GM21447 (cell line): ENCODE measurements around the gene TCF20.

Experiments used
- ATAC-seq: cut with Tn5 transposase; IDR thresholded peaks from one replicate; pipeline ENCODE4 v1.9.1; 2021; ENCODE audit not compliant: unreplicated experiment

Gene TCF20

DNA sequence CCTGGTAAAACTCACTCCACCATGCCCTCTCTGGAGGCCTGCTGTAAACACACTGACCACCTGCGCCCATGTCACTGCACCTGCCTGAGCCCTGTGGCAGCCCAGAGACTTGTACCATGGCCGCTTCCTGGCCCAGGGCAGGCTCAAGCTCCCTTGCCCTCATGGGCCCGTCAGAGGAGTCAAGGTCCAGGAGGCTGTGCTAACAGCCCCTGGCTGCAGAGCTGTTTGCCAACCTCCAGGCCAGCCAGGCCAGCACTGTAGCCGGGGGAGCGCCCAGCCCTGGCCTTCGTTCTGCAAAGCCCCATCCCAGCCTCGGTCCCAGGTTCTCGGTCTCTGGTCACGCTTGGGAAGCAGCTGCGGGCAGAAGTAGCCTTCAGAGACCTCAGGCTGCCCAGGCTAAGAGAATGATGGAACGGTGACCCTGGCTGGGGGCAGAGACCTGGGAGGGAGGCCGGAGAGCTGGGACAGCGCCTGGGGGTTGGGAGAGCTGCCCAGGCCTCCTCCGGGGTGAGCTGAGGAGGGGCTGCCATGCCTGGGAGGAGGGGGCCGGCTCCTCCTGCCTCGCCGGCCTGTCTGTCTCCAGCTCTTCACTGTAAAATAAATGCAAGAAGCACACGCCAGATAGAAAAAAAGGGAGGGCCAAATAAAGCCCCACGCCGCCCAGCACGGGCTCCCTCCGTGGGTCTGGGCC lies 11.9 kb upstream of the TCF20 start:
- ATAC-seq = no peak

- ATAC-seq = no peak
Measured at GRCh38 chr22:42281706-42282251, 11.3 kb upstream of the TCF20 start.

- no peak for ATAC-seq
Measured at GRCh38 chr22:42281284-42281683, 10.8 kb upstream of the TCF20 start.

DNA sequence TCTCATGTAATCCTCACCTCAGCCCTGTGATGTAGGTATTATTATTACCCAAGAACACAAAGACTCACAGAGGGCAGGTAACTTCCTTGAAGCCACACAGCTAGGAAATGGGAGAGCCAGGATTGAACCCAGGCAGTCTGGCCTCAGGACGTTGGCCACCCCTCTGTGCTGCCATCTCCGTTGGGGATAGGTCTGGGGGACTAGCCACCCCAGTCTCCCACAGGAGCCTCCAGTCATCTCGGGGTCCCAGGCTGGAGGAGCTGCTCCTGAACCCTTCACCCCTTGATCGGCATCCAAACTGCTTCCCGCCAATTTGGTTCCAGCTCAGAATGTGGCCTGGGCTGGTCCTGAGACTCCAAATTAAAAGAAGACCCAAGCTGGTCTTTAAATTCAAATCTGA lies 10.4 kb upstream of the TCF20 start:
- ATAC-seq = no peak

DNA sequence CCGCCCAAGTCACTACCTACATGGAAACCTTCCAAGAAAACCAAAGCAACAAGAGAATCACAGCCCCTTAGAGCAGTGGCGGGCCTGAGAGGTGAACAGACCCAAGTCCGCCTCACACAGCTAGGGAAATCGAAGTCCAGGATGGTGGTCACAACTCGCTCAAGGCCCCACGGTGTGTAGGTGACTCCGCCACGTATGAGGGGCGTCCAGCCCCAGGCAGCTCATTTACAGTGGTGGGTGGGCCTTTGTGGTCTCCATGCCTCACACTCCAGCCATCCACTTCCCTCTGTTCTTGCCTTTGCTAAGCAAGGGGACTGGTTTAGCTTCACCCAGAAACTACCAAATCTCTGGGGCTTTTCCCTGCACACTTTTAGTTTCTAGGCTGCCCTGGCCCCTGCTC lies 9.7 kb upstream of the TCF20 start:
- ATAC-seq = no peak

- no peak for ATAC-seq
Measured at GRCh38 chr22:42279425-42280020, 9.1 kb upstream of the TCF20 start.

- no peak for ATAC-seq
Measured at GRCh38 chr22:42277988-42278776, 7.7 kb upstream of the TCF20 start.

GRCh38 chr22:42277232-42277753 lies 6.8 kb upstream of the TCF20 start:
- no peak for ATAC-seq

DNA sequence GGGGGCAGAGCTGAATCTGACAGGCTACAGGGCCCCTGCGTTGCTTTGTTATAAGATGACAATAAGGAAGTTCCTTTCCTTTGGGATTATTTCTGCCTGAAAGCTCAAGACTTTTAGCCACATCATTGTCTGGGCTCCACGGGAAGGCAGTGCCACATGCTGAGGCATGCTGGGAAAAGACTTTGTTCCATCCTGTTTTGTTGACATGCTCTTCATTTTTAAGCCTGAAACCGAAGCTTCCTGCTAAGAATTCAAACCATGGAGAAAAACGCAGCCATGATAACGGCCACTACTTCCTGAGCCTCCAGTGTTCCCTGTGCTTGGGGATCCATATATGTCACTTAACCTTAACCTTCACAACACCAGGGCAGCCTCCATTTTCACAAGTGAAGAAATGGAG lies 5.5 kb upstream of the TCF20 start:
- no peak for ATAC-seq

DNA sequence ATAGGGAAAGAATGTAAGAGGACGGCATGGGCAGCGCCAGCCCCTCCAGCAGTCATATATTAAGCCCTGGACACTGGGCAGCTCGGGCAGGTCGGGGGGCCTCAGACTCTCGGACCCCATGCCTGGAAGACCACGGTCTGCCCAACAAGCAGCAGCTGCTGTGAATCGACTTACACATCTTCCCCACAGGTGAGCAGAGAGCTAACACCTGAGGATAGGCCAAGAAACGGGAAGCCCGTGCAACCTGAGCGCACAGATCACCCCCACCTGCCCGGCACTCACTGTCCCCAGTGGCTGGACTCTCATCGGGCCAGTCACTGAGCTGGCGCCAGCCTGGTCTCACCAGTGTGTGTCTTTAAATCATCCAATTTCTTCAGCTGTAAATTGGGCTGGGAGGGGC lies 4.7 kb upstream of the TCF20 start:
- no peak for ATAC-seq

DNA sequence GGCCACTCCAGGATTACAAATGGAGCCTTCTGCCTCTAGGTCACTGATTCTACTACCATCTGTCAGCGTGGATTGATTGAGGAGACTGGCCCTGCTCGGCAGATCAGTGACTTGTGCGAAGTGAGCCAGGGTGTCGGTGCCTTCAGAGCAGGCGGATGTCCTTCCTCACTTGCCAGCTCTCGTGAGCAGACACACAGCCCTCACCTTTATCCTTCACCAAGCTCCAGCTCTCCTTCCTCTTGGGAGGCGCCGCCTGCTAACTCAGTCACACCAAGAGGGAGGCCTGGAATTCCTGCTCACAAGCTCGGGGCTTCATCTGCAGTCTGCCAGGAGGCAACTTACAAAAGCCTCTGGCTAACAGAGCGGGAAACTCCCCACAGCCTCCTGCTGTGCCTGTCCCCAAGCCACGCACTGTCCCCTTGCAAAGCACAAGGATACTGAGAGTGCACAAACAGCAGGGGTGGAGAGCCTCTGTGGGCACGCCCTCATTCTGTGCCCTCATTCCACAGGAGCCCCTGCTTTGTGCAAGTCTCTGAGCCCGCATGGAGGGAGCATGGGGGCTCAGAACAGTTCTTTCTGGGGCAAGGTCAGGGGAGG lies 3.5 kb upstream of the TCF20 start:
- no peak for ATAC-seq

GRCh38 chr22:42272431-42272999 lies 2.1 kb upstream of the TCF20 start:
- no peak for ATAC-seq

DNA sequence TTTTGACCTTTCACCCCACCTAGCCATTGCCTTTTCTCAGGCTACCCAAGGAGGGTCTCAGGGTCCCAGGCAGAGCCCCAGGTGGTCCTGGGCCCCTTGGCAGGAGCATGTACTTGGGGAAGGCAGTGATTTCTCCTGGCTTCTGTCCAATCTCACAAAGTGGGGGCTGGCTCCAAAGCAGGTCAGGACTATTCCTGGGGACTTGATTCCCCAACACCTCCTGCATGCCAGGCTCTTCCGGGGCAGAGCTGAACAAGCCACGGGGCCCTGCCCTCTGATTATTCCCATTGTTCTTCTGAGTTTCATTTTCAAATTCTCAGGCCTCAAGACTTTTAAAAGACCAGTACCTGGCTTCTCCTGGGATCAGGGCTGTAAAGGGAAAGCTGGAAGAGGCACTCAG lies 1.5 kb upstream of the TCF20 start:
- no peak for ATAC-seq

DNA sequence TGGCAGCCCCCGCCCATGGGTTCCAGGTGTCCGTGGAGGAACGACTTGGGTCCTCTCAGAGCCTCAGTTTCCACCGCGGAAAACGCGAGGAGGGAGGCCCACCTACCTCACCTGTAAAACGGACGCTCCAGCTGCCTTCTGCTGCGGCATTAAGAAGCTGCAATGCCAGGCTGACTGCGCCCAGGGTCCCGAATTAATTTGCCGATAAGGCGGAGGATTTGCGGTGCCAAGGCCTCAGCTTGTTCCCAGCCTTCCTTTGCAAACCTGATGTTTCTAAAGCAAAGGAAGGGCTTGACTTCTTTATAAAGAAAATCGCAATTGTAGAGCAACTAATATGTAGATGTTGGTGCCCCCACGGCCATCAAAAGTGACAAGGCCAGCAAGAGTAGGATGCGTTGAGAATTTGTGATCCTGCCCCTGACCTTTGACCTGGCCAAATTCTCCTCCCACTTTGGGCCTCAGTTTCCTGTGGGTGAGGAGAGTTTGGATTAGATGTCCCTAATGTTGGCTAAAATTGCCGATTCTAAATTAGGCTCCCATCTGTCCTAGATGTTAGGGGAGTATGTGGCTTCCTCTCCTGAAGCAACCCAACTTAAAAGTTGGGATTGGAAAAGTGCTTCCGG lies 849 bp upstream of the TCF20 start:
- ATAC-seq = no peak

DNA sequence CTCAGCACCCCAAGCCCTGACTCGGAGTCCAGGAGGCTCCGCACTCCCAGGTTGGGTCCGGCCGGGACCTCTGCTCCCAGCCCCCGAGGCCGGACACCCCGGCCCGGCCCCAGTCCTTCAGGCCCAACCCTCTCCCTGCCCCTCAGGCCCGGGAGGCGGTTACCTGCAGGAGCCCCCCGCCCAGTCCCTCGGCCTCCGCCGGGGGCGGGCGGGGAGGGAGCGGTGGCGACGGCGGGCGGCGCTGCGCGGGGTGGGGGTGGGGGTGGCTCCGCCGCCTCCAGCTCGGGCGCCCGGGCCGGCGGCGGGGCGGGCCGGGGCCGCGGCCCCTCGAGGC lies 310 bp downstream of the TCF20 start:
- ATAC-seq = peak; percentile 33

GRCh38 chr22:42269432-42270175 lies 849 bp downstream of the TCF20 start:
- peak; percentile 54 for ATAC-seq

GRCh38 chr22:42268852-42269410 lies 1.5 kb downstream of the TCF20 start:
- no peak for ATAC-seq

DNA sequence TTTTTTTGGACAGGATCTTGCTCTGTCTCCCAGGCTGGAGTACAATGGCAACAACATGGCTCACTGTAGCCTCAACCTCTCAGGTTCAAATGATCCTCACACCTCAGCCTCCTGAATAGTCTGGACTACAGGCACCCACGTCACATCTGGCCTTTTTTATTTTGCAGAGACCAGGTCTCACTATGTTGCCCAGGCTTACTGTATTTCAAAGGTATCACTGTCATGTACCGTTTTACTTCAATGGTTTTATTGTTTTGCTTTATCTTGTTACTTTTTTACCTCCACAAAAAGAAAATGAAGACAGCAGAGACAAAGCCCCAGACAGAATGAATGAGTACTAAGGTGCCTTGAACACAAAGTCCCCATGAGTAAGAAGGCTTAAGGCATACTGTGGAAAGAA lies 5.1 kb downstream of the TCF20 start:
- ATAC-seq = no peak

DNA sequence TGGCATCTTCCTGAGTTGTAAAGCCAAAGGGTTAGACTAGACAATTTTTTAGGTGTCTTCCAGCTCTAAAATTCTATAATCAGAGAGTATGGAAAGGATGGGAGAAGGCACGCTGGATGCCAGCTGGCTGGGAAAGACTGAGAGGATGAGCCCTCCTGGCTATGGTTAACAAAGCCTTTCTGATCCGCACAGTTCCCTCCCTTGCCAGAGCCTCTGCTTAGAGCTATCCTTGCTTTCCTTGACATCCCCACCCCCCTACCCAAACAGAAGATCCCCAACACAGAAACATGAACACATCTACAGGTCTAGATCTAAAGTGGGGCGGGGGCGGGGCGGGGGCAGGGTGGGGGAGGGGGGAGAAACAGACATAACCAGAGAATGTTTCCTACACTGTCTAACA lies 6.5 kb downstream of the TCF20 start:
- ATAC-seq = no peak

- no peak for ATAC-seq
Measured at GRCh38 chr22:42262964-42263363, 7.5 kb downstream of the TCF20 start.
